GM18519 (cell line): ENCODE results near the gene TWIST2.

Experiments used
- ATAC-seq: cut with Tn5 transposase; IDR thresholded peaks from one replicate; pipeline ENCODE4 v1.9.1; 2021; ENCODE audit warnings: mild to moderate bottlenecking, moderate library complexity; ENCODE audit not compliant: unreplicated experiment, low FRiP score

Gene TWIST2

DNA sequence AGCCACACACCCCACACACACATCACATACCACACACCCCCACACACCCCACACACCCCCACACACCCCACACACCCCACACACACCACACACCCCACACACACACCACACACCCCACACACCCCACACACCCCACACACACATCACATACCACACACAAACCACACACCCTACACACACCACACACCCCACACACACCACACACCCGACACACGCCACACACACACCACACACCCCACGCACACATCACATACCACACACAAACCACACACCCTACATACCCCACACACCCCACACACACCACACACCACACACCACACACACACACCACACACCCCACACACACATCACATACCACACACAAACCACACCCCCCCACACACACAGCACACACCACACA is 22.4 kb downstream of the TWIST2 start:
- no peak for ATAC-seq

DNA sequence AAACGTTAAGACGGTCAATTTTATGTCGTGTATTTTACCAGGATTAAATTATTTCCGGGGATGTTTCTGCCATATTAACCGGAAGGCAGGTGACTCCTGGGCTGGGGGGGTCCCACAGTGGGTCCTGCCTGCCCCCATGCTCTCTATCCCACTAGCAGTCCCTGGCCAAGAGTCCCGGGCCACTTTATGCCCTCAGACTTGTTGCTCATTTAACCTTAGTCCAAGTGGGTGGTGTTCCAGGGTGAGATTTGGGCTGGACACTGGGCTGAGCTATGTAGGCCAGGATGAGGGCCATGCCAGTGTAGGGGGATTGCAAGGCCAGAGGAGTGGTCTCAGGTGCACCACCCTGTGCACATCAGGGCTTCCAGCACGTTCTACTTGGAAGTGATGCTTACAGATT is 24.1 kb downstream of the TWIST2 start:
- no peak for ATAC-seq

GRCh38 chr2:238872628-238873380 is 24.9 kb downstream of the TWIST2 start:
- no peak for ATAC-seq

- no peak for ATAC-seq
Measured at GRCh38 chr2:238873381-238873801, 25.5 kb downstream of the TWIST2 start.

DNA sequence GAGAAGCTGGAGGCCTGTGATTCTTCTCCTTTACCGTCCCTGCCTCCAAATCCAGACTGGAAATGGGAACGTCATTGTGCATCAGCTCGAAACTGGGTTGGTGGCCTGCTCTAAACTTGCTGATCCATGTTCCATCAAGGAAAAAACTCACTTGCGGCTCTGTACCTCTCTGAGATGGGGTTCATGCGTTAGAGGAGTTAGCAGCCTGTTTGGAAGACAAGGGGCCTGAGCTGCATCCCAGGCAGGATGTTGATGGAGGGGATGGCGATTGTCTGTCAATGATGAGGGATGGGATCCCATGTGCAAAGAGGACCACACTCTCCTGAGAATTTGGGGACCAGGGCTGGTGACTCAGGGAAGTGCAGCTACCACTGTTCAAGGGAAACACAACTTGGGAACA is 26.0 kb downstream of the TWIST2 start:
- no peak for ATAC-seq

- no peak for ATAC-seq
Measured at GRCh38 chr2:238874330-238875050, 26.6 kb downstream of the TWIST2 start.

- no peak for ATAC-seq
Measured at GRCh38 chr2:238875101-238875470, 27.2 kb downstream of the TWIST2 start.

DNA sequence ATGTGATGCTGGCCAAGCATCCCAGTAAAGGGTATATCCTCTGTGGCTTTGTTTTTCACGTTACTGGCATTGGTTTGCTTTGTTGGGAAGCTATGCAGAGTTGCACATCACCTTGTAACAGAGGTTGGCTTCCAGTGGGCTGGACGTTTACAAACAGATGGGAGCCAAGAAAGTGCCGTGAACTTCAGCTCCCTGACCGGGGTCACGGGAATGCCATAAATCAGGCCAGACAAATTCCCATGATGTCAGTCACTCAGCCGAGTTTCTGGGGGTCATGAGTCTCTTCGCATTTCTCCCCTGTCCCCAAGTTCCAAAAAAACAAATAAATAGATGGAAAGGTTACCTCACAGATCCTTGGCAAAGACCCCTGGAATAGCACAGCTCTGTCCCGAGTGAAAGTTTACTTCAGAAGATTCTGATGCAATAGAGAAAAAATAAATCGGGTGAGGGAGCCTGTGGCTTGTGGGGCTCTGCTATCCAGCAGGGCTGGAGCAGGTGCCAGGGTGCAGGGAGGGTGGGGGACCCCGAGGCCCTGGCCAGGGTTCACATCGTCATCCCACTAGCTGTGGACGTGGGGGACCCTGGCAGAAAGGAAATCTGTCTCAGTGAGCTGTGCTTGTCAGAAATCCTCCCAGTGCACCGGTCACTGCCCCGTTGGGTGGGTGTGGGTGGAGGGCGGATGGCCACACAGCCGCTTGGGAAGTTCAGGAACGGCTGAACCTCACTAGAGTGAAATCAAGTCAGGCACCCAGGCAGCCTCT is 27.8 kb downstream of the TWIST2 start:
- ATAC-seq: no peak

DNA sequence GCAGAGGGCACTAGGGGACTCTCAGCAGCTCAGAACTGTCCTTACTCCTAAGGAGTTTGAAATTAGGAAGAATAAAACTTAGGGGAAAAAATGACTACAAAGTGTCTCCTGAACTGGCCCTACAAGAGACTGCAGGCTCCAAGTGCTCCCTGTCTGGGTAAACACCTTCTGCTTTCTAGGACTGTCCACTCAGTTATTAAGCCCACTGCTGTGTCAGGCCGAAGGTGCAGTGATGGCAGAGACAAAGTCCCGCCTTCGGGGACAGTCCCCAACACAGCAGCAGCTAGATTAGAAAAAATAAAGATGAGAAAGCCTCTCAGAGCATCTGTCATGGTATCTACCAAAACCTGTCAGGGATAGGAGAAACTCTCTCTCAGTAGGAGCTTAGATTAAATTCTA is 28.3 kb downstream of the TWIST2 start:
- no peak for ATAC-seq

DNA sequence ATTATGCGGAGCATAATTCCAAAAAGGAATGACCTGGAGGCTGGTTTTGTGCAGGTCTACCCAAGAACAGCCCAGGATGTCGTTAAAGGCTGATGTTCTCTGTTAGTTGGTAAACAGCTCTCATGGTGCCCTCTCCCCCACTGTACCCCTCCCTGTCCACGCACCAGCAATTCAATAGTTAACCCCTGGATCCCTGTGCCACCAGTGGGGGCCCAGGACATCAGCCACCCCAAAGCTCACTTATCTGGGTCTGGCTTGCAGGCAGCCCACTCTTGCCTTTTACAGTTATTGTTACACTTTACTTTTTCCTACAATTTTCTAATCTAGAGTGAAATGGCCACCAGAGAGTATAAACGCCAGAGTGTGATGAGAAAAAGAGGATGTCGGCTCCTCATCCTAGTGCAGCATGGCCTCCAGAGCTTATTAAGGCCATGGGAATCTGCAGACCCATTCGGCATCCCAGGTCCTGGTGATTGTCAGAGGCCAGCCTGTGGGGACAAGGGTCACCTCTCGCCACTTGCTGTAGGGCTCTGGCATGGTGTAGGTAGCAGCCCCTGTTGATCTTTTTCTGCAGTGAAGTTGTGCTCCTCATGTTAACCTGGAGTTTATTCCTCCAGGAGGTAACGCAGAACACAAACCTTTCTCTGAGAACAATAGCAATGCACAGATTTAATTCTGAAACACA is 30.3 kb downstream of the TWIST2 start:
- no peak for ATAC-seq

- ATAC-seq: no peak
Measured at GRCh38 chr2:238879043-238879442, 31.2 kb downstream of the TWIST2 start.

DNA sequence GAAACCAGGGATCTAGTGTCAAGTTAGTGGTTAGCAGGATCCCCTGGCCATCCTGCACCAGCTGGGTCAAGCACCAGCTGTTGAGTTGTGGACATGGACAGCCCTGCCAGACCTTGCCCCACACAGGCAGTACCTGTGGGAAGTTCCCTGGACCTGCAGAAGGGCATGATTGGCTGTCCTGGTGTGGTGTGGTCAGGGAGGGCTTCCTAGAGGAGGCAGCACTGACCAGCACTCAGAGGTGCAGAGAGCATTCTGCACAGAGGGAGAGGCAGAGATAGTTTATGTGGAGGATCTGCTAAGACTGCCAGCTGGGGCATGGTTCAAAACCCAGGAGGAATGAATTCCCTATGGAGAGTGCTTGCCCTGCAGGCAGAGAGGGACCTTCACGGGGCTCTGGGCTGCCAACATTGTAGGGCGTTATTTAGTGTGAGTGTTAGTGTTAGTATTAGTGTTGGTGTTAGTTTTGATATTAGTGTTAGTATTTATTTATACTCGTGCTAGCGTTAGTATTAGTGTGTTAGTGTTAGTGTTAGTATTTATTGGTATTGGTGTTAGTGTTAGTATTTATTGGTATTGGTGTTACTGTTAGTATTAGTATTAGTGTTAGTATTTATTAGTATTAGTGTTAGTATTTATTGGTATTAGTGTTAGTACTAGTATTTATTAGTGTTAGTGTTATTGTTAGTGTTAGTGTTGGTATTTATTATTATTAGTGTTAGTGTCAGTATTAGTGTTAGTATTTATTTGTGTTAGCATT is 31.9 kb downstream of the TWIST2 start:
- no peak for ATAC-seq

- no peak for ATAC-seq
Measured at GRCh38 chr2:238881353-238882081, 33.6 kb downstream of the TWIST2 start.

- no peak for ATAC-seq
Measured at GRCh38 chr2:238882082-238882755, 34.3 kb downstream of the TWIST2 start.

GRCh38 chr2:238883421-238883901 is 35.6 kb downstream of the TWIST2 start:
- no peak for ATAC-seq

DNA sequence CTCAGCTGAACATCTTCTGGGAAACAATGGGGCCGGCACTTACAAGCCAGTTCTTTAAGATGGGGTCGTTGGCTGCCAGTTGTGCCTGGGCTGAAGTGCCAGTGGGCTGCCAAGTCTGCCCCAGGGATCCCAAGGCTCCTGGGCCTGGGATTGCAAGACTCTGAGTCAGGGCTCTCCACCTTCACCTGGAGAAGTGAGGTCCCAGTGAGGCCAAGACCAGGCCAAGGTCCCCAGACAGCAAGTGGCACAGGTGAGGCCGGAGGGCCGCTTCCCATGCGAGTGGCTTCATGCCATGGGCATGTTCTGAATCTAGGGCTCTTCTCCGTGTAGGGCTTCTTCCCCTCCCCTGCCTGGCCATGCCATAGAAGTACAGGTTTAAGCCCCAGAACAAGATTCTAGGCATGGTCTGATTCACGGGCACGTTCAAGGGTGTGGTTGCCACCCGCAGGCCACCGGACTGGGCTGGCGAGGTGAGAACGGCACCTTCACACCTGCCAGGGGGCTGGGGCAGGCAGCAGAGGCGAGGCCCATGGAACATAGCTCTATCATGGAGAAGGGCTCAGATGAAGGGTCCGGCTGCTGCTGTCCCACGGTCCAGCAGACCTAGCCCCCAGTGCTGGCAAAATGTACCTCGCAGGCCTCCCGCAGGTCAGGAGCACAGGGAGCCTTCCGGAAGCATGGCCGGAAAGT is 36.4 kb downstream of the TWIST2 start:
- ATAC-seq: no peak

DNA sequence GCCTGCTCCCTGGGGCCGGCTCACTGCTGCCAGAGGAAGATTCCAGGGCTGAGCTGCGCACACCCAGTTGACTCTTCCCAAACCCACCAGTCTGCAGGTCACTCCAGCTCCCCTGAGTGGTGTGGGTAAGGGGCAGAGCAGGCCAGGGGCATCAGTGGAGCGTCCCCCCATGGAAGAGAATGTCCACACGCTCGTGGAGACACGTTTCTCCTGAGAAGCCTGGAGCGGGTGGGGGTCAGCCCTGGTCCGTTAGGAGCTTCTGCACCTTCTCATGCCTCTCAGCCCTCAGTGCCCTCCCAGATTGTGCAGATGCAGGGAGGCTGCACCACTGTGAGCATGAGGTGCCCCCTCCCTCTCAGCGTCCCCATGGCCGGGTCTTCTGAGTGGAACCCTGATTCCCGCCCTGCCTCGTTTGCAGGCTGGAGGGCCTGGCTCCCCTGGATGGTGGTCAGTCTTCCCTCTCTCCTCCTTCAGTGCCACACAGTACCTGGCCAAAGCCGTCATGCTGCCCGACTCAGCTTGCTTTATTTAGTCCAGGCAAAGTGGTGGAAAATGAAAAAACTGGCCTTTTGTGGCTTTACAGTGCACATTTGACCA is 37.0 kb downstream of the TWIST2 start:
- ATAC-seq: no peak
